Effector memory CD4-positive, alpha-beta T cell (primary cell): ENCODE measurements around the gene WDR33.

Experiments
- DNase-seq, 3 donors: peaks; one replicate each; pipeline ENCODE4 v3.0.0-alpha.2; 2020
- H3K27ac ChIP-seq: 2 replicates; pipeline ENCODE4 v1.7.0; 2013; ENCODE audit warnings: mild to moderate bottlenecking, low read length, moderate library complexity; ENCODE audit not compliant: insufficient read depth, poor library complexity, severe bottlenecking
- H3K27me3 ChIP-seq: replicated peaks from 2 replicates; pipeline ENCODE4 v1.7.0; 2013; ENCODE audit warnings: mild to moderate bottlenecking, low read length; ENCODE audit not compliant: insufficient read depth, control insufficient read depth, poor library complexity, severe bottlenecking
- H3K36me3 ChIP-seq: 2 replicates; pipeline ENCODE4 v1.7.0; 2013; ENCODE audit warnings: mild to moderate bottlenecking, low read length, moderate library complexity; ENCODE audit not compliant: control insufficient read depth, insufficient read depth
- H3K4me1 ChIP-seq: 2 replicates; pipeline ENCODE4 v1.7.0; 2013; ENCODE audit warnings: low read length, mild to moderate bottlenecking; ENCODE audit not compliant: control insufficient read depth, insufficient read depth, poor library complexity, severe bottlenecking
- H3K4me3 ChIP-seq: 2 replicates; pipeline ENCODE4 v1.7.0; 2013; ENCODE audit warnings: low read length, low read depth, mild to moderate bottlenecking; ENCODE audit not compliant: insufficient read depth, poor library complexity, severe bottlenecking
- H3K9me3 ChIP-seq: 2 replicates; pipeline ENCODE4 v1.7.0; 2013; ENCODE audit warnings: mild to moderate bottlenecking, low read length, moderate library complexity; ENCODE audit not compliant: control insufficient read depth

Gene WDR33

DNA sequence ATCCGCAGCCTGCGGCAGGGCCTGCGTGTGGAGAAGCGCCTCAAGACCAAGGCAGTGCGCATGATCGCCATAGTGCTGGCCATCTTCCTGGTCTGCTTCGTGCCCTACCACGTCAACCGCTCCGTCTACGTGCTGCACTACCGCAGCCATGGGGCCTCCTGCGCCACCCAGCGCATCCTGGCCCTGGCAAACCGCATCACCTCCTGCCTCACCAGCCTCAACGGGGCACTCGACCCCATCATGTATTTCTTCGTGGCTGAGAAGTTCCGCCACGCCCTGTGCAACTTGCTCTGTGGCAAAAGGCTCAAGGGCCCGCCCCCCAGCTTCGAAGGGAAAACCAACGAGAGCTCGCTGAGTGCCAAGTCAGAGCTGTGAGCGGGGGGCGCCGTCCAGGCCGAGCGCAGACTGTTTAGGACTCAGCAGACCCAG lies 159.6 kb downstream of the WDR33 start:
- H3K36me3 ChIP-seq = no peaks in the 10 kb centered on the region
- no peaks in the 10 kb centered on the region for H3K9me3 ChIP-seq
- no peak for DNase-seq
- H3K4me1 ChIP-seq = peaks cover 10% of the 10 kb centered on the region
- no peaks in the 10 kb centered on the region for H3K27me3 ChIP-seq
- H3K27ac ChIP-seq = no peak overlapping the region
- H3K4me3 ChIP-seq = no peak overlapping the region
